Stimulated activated CD4-positive, alpha-beta T cell treated with anti-CD3 and anti-CD28 coated beads, Interleukin-4, amount 100 ng/mL, for 24 hours (primary cell): ENCODE data around the gene HOXA13.

Source experiments
- DNase-seq: peaks from one replicate; pipeline ENCODE4 v3.0.0-alpha.2; 2020

Gene HOXA13

GRCh38 chr7:27157702-27158431, 42.0 kb downstream of the HOXA13 start:
- DNase-seq, result no peak

GRCh38 chr7:27156916-27157701, 42.8 kb downstream of the HOXA13 start:
- DNase-seq, result no peak

- no peak for DNase-seq
These were observed 43.4 kb downstream of the HOXA13 start, which contains the start of gene HOXA7 for GRCh38 chr7:27156508-27156898. Gene HOXA7 (minus strand): TSS chr7:27156675. CDS start chr7:27156545, 130 bp downstream.

- no peak for DNase-seq
These were observed 43.9 kb downstream of the HOXA13 start for GRCh38 chr7:27155816-27156507.

- peak; percentile 51 for DNase-seq
These were observed 44.7 kb downstream of the HOXA13 start for GRCh38 chr7:27154901-27155815.

- no peak for DNase-seq
These were observed 45.5 kb downstream of the HOXA13 start for GRCh38 chr7:27154369-27154768.

- DNase-seq, result no peak
These were observed 46.4 kb downstream of the HOXA13 start for GRCh38 chr7:27153526-27153925.

GRCh38 chr7:27152816-27153442, 47.0 kb downstream of the HOXA13 start:
- no peak for DNase-seq

- no peak for DNase-seq
These were observed 47.7 kb downstream of the HOXA13 start, which contains the start of gene HOXA3 for GRCh38 chr7:27151931-27152815. Gene HOXA3 (minus strand): TSS chr7:27152583. CDS start chr7:27110640, 41,943 bp downstream.

GRCh38 chr7:27151341-27151930, 48.5 kb downstream of the HOXA13 start:
- DNase-seq, result no peak

GRCh38 chr7:27150568-27151340, 49.1 kb downstream of the HOXA13 start:
- peak; percentile 62 for DNase-seq

GRCh38 chr7:27149842-27150567, 49.9 kb downstream of the HOXA13 start:
- DNase-seq, result no peak

- DNase-seq, result no peak
These were observed 50.9 kb downstream of the HOXA13 start for GRCh38 chr7:27148756-27149641.

- DNase-seq, result no peak
These were observed 51.7 kb downstream of the HOXA13 start for GRCh38 chr7:27148031-27148755.

GRCh38 chr7:27147199-27148030, 52.5 kb downstream of the HOXA13 start, which contains the start of gene HOXA6:
Gene HOXA6 (minus strand): TSS chr7:27147774. CDS start chr7:27147749, 25 bp downstream.
- no peak for DNase-seq
